SK-N-MC (cell line): Measurements from ENCODE around the gene RFX8.

Source experiments
- EZH2 ChIP-seq: fragments of 200-600 bp; sonication (generic); IDR thresholded peaks from one replicate; pipeline ENCODE4 v1.6.1; 2017; ENCODE audit warnings: antibody characterized with exemption
- POLR2AphosphoS5 ChIP-seq: IDR thresholded peaks from 2 replicates; pipeline ENCODE4 v1.6.1; 2012; ENCODE audit warnings: mild to moderate bottlenecking, low read depth, low read length, borderline replicate concordance

DNA sequence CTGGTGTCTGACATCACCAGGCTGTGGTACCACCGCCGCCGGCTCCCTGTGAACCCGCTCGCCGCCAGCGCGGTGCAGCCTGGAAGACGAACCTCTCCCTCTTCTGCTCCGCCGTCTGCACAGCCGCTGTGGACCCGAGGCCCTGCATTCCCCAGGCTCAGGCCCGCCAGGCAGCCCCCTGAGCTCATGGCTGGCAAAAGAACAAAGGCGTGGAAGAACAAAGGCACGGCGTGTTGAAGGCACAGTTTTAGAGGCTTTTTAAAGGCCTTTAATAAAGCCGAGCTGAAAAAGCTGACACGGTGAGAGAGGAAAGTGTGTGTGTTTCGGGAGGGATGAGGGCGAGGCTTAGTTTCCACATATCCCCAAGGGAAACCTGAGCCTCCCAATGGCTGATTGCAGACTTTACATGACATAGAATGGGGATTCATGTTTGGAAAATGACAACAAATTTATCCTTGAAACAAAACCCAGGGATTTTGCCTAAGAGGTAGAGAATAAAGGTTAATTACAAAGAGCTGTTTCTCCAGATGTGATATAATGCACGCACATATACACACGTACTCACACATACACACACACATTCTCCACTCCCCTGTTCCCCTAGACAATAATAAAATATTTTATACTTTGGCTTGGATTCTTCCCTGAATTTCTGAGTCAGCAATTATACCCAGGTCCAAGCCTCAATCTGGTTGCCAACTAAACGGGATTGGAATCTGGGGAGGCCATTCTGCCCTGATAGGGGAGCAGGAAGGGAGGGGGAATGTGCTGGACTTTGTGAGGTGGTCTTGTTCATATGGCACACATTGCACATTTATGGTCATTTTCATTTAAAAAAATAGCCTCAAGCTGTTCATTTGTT lies 39.7 kb downstream of the RFX8 start:
- TF ChIP-seq EZH2 (no peak), POLR2AphosphoS5 (no peak)
